Brain microvascular endothelial cell (primary cell): ENCODE measurements around the gene NHLRC1.

Experiments used
- DNase-seq: peaks from one replicate; pipeline ENCODE4 v3.0.0-alpha.2; 2020
- H3K27ac ChIP-seq: fragments of 250-450 bp; sonication (Bioruptor Pico); 2 replicates; pipeline ENCODE4 v1.5.1; 2020; ENCODE audit warnings: mild to moderate bottlenecking, moderate library complexity
- H3K27me3 ChIP-seq: fragments of 250-450 bp; sonication (Bioruptor Pico); replicated peaks from 2 replicates; pipeline ENCODE4 v1.5.1; 2020; ENCODE audit warnings: mild to moderate bottlenecking
- H3K36me3 ChIP-seq: fragments of 250-450 bp; sonication (Bioruptor Pico); replicated peaks from 2 replicates; pipeline ENCODE4 v1.5.1; 2020; ENCODE audit warnings: mild to moderate bottlenecking
- H3K4me3 ChIP-seq: 2 replicates; pipeline ENCODE4 v1.5.1; 2011; ENCODE audit warnings: low read depth, mild to moderate bottlenecking, control low read depth, low read length, moderate library complexity
- CTCF ChIP-seq: IDR thresholded peaks from 2 replicates; pipeline ENCODE4 v1.5.1; 2011; ENCODE audit warnings: low read depth, mild to moderate bottlenecking, moderate library complexity, low read length, control low read depth, inconsistent platforms; ENCODE audit errors: missing control alignments
- in situ Hi-C: cut with HindIII; loops from 2 replicates; pipeline ENCODE4 v1.10.0; 2017; ENCODE audit warnings: low sequenced_read_pairs, low pct_ligation_motif_present

The NHLRC1 gene

DNA sequence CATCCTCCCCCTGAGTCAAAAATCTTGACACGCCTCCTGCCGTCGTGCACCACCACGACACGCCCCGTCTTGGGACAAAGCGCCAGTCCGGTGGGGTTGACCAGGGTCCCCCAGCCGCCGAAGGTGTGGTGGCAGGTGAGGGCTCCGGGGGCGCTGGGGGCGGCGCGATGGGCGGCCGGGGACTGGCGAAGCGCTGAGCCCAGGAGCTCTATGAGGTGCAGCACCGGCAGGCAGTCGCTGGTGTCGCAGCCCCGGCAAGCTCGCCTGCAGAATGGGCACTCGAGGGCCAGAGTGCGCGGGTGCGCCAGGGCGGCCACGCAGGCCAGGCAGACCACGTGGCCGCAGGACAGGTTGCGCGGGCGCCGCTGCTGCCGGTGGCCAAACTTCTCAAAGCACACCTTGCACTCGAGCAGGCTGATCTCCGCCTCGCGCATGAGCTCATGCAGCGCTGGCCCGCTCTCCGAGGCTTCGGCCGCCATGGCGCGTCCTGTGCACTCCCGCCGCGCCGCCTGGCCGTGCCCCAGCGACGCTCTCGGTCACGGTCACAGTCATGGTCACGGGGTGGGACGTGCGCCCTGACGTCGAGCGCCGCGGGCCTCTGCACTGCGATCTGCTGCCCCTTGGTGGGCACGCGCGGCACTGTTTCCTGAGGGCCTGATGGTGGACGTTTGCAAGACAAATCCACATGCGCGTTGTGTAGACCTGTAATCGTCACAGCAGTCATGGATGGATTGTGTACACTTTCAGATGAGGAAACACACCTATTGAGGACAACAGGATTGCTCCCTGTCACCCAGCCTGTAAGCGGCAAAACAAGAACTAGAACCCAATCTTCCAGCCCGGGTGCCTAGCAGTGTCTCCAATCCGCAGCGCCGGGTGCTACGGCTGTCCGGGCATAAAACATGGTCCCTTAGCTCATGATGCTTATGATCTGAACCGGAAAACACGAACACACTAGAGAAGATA is at the start of gene NHLRC1:
TSS of gene NHLRC1 (minus strand) at position 550 of the 966 bp plus-strand sequence. CDS start at position 479, 71 bp downstream.
- TF ChIP-seq CTCF = peak; percentile 90
- no peaks in the 10 kb centered on the region for H3K36me3 ChIP-seq
- peak; percentile 80 for DNase-seq
- in situ Hi-C loops = no loop called here
- no peaks in the 10 kb centered on the region for H3K27me3 ChIP-seq
- peak within 1 kb of the TSS; percentile 56 for H3K4me3 ChIP-seq
- H3K27ac ChIP-seq = no peak within 1 kb of the TSS

DNA sequence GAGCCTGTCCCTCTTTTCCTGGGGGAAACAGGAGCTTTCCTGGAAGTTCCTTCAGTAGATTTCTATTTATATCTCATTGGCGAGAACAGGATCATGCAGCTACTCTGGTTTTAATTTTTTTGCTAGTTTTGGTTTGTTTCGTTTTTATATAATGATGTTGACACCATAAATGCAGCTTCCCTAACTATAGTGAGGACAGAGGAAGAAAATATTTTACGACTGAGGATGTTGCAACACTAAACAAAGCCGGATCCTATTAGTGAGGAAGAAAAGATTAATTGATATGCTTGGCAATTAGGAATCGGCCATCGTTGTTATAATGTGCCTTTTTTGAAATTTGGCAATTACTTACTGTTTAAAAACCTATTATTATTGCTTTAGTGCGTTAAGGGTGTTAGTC is 49.4 kb upstream of the NHLRC1 start:
- TF ChIP-seq CTCF = no peak
- no peak for DNase-seq
- no peak overlapping the region for H3K4me3 ChIP-seq
- in situ Hi-C loops = no loop called here
- no peaks in the 10 kb centered on the region for H3K27me3 ChIP-seq
- H3K36me3 ChIP-seq = peaks cover 8% of the 10 kb centered on the region
- H3K27ac ChIP-seq = no peak overlapping the region

- Histone ChIP-seq H3K4me3 (no peak overlapping the region), H3K27ac (no peak overlapping the region), H3K27me3 (no peaks in the 10 kb centered on the region), H3K36me3 (peaks cover 6% of the 10 kb centered on the region)
- DNase-seq = no peak
- no peak for TF ChIP-seq CTCF
- in situ Hi-C loops = no loop called here
Measured at GRCh38 chr6:18168264-18168663, 45.8 kb upstream of the NHLRC1 start.

GRCh38 chr6:18166312-18167036 is 44.0 kb upstream of the NHLRC1 start:
- no peak overlapping the region for H3K27ac ChIP-seq
- peaks cover 7% of the 10 kb centered on the region for H3K36me3 ChIP-seq
- in situ Hi-C loops = no loop called here

DNA sequence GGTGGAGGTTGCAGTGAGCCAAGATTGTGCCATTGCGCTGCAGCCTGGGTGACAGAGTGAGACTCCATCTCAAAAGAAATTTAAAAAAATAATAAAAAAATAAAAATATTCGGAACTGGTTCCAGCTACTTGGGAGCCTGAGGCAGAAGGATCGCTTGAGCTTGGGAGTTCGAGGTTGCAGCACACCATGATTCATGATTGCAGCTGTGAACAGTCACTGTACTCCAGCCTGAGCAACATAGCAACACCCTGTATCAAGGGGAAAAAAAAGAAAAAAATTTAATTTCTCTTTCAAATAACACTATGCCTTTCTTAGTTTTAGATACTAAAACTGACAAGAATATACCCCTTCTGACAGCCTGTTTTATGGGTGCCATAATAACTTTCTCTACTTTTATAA is 43.3 kb upstream of the NHLRC1 start:
- TF ChIP-seq CTCF = no peak
- in situ Hi-C loops = no loop called here
- peaks cover 7% of the 10 kb centered on the region for H3K36me3 ChIP-seq

More at GRCh38 chr6:18166312-18167036, 44.0 kb upstream of the NHLRC1 start:
- Histone ChIP-seq H3K27me3 (no peaks in the 10 kb centered on the region), H3K4me3 (no peak overlapping the region)
- no peak for TF ChIP-seq CTCF
- no peak for DNase-seq

More for the DNA sequence above, 43.3 kb upstream of the NHLRC1 start:
- H3K27me3 ChIP-seq = no peaks in the 10 kb centered on the region
- DNase-seq = no peak
- no peak overlapping the region for H3K4me3 ChIP-seq
- H3K27ac ChIP-seq = no peak overlapping the region
